Progenitor cell of endocrine pancreas (in vitro differentiated cells): Measurements from ENCODE around the gene FSHR. TPM values are rescaled to one million over a fixed set of nuclear protein-coding genes. Genes with fewer than 3 reads are reported as not detected.

ENCODE experiments used
- DNase-seq: peaks from one replicate; pipeline ENCODE4 v3.0.0; 2021; ENCODE audit warnings: low spot score; ENCODE audit not compliant: unreplicated experiment
- H3K27ac Mint-ChIP-seq: 2 replicates; pipeline ENCODE4 v1.8.0; 2021; ENCODE audit warnings: mild to moderate bottlenecking, moderate library complexity, mixed read lengths
- H3K27me3 Mint-ChIP-seq: 2 replicates; pipeline ENCODE4 v1.8.0; 2021; ENCODE audit warnings: mixed read lengths
- H3K36me3 Mint-ChIP-seq: 2 replicates; pipeline ENCODE4 v1.8.0; 2022; ENCODE audit warnings: mixed read lengths; ENCODE audit not compliant: insufficient read depth
- H3K4me1 Mint-ChIP-seq: 2 replicates; pipeline ENCODE4 v1.8.0; 2021; ENCODE audit warnings: low read depth, mixed read lengths
- H3K4me3 Mint-ChIP-seq: 2 replicates; pipeline ENCODE4 v1.8.0; 2021; ENCODE audit warnings: low read depth, mild to moderate bottlenecking, moderate library complexity, mixed read lengths
- H3K9me3 Mint-ChIP-seq: 2 replicates; pipeline ENCODE4 v1.8.0; 2021; ENCODE audit warnings: low read depth, mixed read lengths
- total RNA-seq: library from RNA; stranded (reverse); gene quantifications from 2 replicates; pipeline ENCODE4 v1.2.1, GENCODE V29; 2021
- TF ChIP-seq, protein P1 (sequence below): fragments of 200-600 bp; sonication (generic); IDR thresholded peaks from one replicate; pipeline ENCODE4 v1.5.0; 2021; ENCODE audit warnings: antibody characterized with exemption, mild to moderate bottlenecking; ENCODE audit not compliant: unreplicated experiment

Gene FSHR
- total RNA-seq, 1 donor from 2014 or later, result 0.74 TPM

DNA sequence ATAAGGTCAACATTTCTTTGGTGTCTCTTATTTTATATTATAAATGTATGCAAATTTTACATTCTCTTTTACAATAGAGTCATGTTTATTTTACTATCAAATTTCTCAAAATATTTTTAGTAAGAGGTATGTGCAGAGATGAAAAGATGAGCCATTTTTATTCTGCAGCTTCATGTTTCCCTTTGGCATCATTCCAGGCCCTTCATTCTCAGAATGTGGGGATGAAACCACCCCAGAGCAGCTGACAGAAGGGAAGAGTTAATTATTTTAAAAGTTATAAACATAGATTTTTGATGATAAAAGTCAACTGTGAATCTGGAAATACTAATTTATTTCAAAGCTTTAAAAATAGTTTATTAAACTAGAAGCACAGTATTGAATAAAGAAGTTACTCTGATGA lies 12.8 kb upstream of the FSHR start:
- no peaks in the 10 kb centered on the region for H3K27me3 Mint-ChIP-seq
- no peaks in the 10 kb centered on the region for H3K4me1 Mint-ChIP-seq
- H3K27ac Mint-ChIP-seq, result no peak overlapping the region
- H3K9me3 Mint-ChIP-seq, result peaks cover 14% of the 10 kb centered on the region
- H3K4me3 Mint-ChIP-seq, result no peak overlapping the region
- TF ChIP-seq, protein P1, sequence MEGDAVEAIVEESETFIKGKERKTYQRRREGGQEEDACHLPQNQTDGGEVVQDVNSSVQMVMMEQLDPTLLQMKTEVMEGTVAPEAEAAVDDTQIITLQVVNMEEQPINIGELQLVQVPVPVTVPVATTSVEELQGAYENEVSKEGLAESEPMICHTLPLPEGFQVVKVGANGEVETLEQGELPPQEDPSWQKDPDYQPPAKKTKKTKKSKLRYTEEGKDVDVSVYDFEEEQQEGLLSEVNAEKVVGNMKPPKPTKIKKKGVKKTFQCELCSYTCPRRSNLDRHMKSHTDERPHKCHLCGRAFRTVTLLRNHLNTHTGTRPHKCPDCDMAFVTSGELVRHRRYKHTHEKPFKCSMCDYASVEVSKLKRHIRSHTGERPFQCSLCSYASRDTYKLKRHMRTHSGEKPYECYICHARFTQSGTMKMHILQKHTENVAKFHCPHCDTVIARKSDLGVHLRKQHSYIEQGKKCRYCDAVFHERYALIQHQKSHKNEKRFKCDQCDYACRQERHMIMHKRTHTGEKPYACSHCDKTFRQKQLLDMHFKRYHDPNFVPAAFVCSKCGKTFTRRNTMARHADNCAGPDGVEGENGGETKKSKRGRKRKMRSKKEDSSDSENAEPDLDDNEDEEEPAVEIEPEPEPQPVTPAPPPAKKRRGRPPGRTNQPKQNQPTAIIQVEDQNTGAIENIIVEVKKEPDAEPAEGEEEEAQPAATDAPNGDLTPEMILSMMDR, result no peak
- peaks cover 1% of the 10 kb centered on the region for H3K36me3 Mint-ChIP-seq
- DNase-seq, result no peak

DNA sequence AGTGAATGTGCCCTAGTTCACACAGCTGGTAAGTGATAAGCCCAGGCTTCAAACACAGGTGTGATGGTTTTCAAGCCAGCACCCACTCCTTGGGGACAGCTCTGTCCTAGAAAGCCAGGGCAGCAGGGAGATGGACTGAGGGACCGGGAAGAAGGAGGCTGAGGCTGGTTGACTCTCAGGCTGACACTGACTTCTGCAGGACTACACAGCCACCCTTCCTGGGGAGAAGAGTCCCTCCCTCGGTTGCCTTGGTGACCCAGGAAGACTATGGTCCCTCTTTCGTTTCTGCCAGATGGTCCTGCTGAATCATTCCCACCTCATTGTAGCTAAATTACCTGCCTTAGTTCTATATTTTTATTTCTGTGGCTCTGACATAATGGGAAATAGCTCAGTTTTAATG lies 11.3 kb upstream of the FSHR start:
- TF ChIP-seq, protein P1, result no peak
- Mint-ChIP-seq H3K27ac (no peak overlapping the region), H3K9me3 (peaks cover 8% of the 10 kb centered on the region), H3K27me3 (no peaks in the 10 kb centered on the region), H3K36me3 (peaks cover 1% of the 10 kb centered on the region), H3K4me1 (no peaks in the 10 kb centered on the region), H3K4me3 (no peak overlapping the region)
- DNase-seq, result no peak

DNA sequence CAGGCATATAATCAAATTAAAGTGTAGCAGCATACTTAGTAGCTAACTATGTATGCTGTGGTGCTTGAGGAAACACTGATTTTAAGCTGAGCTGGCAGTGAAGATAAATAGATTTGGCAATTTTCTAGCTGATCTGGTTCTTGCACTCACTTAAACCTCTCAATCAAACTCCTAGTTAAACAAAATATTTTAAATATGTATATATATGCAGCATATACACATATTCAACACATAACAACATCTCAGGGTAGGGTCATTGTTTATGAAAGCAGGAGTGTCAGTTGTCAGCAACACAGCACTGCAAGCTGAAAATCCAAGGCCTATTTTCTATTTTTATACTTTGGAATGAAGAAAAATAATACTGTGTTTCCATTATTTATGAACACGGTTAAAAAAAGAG lies 10.4 kb upstream of the FSHR start:
- Mint-ChIP-seq H3K4me3 (no peak overlapping the region), H3K36me3 (peaks cover 1% of the 10 kb centered on the region), H3K9me3 (peaks cover 8% of the 10 kb centered on the region), H3K4me1 (no peaks in the 10 kb centered on the region), H3K27ac (no peak overlapping the region), H3K27me3 (no peaks in the 10 kb centered on the region)
- no peak for DNase-seq
- TF ChIP-seq, protein P1, result no peak

DNA sequence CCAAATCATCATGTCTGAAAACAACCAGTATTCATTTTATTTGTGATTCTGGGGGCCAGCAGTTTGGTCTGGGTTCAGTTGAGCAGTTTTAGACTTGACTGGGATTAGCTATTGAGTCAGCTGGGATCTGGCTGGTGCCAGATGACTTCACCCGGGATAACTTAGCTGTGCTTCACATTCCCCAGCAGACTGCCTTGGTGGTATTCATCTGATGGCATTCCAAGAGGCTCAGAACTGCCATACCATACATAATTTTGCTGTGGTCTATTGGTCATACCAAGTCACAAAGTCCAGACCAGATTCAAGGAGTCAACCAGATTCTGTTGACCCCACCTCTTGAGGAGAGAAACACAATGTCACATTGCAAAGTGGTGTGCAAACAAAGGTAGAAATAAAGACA lies 7.8 kb upstream of the FSHR start:
- no peaks in the 10 kb centered on the region for H3K4me1 Mint-ChIP-seq
- H3K27ac Mint-ChIP-seq, result no peak overlapping the region
- H3K27me3 Mint-ChIP-seq, result no peaks in the 10 kb centered on the region
- H3K9me3 Mint-ChIP-seq, result no peaks in the 10 kb centered on the region
- H3K4me3 Mint-ChIP-seq, result no peak overlapping the region
- TF ChIP-seq, protein P1, result no peak
- H3K36me3 Mint-ChIP-seq, result no peaks in the 10 kb centered on the region
- DNase-seq, result no peak

DNA sequence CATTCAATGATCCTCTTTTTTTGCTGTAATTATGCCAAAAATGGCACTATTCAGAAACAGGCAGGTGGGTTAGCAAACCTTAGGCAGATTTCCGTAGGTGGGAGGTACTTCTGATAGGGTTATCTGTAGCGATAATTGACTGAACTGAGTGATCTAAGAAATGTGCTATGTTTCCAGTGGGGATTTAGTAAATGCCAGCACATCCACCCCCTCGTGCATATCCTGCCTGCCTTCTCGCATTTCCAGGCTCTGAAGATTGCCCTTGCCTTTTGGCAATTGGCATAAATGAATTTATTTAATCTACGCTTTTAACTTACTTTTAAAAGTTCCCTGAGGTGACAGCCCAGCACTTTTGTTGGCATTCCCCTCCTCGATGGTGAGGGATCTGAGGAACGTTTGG lies 576 bp upstream of the FSHR start:
- no peak for DNase-seq
- Mint-ChIP-seq H3K4me3 (no peak overlapping the region), H3K36me3 (no peaks in the 10 kb centered on the region), H3K4me1 (peaks cover 40% of the 10 kb centered on the region), H3K9me3 (no peaks in the 10 kb centered on the region), H3K27ac (no peak overlapping the region), H3K27me3 (no peaks in the 10 kb centered on the region)
- TF ChIP-seq, protein P1, result no peak

DNA sequence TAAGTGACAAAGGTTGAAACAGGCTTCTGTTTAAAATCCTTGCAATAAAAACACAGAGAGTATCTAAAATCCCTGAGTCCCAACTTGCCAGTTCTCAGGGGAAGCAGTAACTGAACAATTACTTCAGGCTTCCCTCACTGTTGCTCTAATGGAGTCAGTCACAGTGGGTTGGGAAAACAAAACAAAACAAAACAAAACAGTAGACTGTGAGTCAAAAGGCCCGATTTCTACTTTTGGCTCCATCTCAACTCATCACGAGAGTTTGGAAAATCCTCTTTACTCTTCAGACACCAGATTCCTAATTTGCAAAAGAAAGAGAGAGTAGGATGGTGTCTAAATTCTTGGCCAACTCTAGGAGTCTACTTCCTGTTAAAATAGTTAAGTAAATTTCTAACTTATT lies 1.1 kb downstream of the FSHR start:
- DNase-seq, result no peak
- Mint-ChIP-seq H3K4me3 (no peak overlapping the region), H3K27ac (no peak overlapping the region), H3K4me1 (peaks cover 40% of the 10 kb centered on the region), H3K9me3 (no peaks in the 10 kb centered on the region), H3K36me3 (no peaks in the 10 kb centered on the region), H3K27me3 (no peaks in the 10 kb centered on the region)
- TF ChIP-seq, protein P1, result no peak
